ENCODE measurements around the gene HPCAL4. TPM values are rescaled to one million over a fixed set of nuclear protein-coding genes. Genes with fewer than 3 reads are reported as not detected.

HPCAL4 gene
- total and polyA plus RNA-seq, 9 of the 15 experiments (the other 6 are each of a cell fraction or from before 2014, with no cell fraction given), result 0.01 to 0.04 (median 0.04) TPM; not detected in 4

GRCh38 chr1:39672551-39672947, 18.7 kb downstream of the HPCAL4 start (continued):
- TF ChIP-seq IRF1 (CRISPR knock-in tag; IDR thresholded peaks at IDR 0.05; ENCODE audit: borderline replicate concordance), result no peak
- TF ChIP-seq, protein P1, sequence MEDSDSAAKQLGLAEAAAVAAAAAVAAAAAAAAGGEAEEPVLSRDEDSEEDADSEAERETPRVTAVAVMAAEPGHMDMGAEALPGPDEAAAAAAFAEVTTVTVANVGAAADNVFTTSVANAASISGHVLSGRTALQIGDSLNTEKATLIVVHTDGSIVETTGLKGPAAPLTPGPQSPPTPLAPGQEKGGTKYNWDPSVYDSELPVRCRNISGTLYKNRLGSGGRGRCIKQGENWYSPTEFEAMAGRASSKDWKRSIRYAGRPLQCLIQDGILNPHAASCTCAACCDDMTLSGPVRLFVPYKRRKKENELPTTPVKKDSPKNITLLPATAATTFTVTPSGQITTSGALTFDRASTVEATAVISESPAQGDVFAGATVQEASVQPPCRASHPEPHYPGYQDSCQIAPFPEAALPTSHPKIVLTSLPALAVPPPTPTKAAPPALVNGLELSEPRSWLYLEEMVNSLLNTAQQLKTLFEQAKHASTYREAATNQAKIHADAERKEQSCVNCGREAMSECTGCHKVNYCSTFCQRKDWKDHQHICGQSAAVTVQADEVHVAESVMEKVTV (CRISPR knock-in tag; IDR thresholded peaks at IDR 0.05), result 0 out of 2 replicates have a peak, but pooled peaks have one; percentile 16
- no peak for TF ChIP-seq CREB5 (CRISPR knock-in tag; IDR thresholded peaks at IDR 0.05)
- no peak for TF ChIP-seq DMBX1 (CRISPR knock-in tag; IDR thresholded peaks at IDR 0.05; ENCODE audit: borderline replicate concordance)
- no peak for TF ChIP-seq ZNF76 (CRISPR knock-in tag; IDR thresholded peaks at IDR 0.05; ENCODE audit: borderline replicate concordance)
- no peak for TF ChIP-seq PRPF4 (IDR thresholded peaks at IDR 0.05; ENCODE audit: insufficient read depth, low read depth, low read length, poor library complexity, severe bottlenecking)
- peak; percentile 38; the same call in 1 of the 2 replicates for TF ChIP-seq VEZF1 (CRISPR knock-in tag; IDR thresholded peaks at IDR 0.05)
- TF ChIP-seq ZNF551 (CRISPR knock-in tag; IDR thresholded peaks at IDR 0.05), result no peak
- TF ChIP-seq JUND (IDR thresholded peaks at IDR 0.05; ENCODE audit: borderline replicate concordance, low read depth, low read length), result 0 out of 2 replicates have a peak, but pooled peaks have one; percentile 28
- TF ChIP-seq JUND (tag; IDR thresholded peaks at IDR 0.05; ENCODE audit: borderline replicate concordance, low read depth, low read length), result no peak
- no peak for TF ChIP-seq ZNF561 (CRISPR knock-in tag; conservative IDR thresholded peaks at IDR 0.05)
- TF ChIP-seq, protein P2, sequence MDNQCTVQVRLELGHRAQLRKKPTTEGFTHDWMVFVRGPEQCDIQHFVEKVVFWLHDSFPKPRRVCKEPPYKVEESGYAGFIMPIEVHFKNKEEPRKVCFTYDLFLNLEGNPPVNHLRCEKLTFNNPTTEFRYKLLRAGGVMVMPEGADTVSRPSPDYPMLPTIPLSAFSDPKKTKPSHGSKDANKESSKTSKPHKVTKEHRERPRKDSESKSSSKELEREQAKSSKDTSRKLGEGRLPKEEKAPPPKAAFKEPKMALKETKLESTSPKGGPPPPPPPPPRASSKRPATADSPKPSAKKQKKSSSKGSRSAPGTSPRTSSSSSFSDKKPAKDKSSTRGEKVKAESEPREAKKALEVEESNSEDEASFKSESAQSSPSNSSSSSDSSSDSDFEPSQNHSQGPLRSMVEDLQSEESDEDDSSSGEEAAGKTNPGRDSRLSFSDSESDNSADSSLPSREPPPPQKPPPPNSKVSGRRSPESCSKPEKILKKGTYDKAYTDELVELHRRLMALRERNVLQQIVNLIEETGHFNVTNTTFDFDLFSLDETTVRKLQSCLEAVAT (IDR thresholded peaks at IDR 0.05), result no peak
- no peak for TF ChIP-seq BCLAF1 (IDR thresholded peaks at IDR 0.05; ENCODE audit: borderline replicate concordance in 1 of 2, control insufficient read depth in 1 of 2, low read depth in 2 of 2, low read length in 1 of 2)
